ENCODE data around the gene TMEM100.

The TMEM100 gene

DNA sequence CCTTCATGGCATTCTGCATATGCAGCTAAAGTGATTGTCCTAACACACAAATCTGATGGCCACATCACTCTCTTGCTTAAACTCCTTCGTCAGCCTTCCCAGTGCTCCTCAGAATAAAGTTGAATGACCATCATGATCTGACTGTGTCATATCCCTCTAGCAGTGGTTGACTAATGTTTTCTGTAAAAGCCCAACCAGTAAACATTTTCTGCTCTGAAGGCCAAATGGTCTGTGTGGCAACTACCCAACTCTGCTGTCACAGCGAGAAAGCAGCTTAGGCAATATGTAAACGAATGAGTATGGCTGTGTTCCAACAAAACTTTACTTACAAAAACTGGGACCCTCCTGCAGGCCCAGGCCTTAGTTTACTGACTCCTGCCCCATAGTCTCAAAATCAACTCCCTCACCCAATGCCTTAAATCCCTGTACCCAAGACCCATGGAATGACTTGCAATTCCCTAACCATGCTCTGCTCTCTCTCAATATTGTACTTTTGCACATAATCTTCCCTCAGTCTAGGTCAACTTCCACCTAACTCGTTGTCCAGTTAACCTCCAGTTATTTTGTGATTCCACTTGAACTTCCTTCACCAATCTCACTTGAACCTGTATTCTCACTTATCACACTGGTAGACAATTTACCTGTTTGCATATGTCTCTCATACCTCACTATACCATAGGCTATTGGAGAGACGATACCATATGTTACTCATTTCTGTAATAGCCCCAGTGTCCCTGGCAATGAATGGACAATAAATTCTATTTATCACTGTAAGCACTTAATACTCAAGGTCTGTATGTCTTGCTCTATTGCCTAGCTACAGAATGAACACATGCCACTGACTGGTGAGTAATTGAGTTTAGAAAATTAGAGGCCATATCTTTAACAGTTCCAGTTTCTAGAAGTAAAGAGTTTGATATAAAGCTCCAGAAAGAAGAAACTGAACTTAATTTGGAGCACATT is 29.1 kb downstream of the TMEM100 start:
- Histone ChIP-seq H3K27ac (no peak overlapping the region), H3K4me3 (ENCODE audit: low read depth, low read length) (no peak overlapping the region), H3K27me3 (replicated peaks) (no peaks in the 10 kb centered on the region), H3K36me3 (replicated peaks) (no peaks in the 10 kb centered on the region)
- in situ Hi-C loops (cut with HindIII; ENCODE audit: low pct_ligation_motif_present, low sequenced_read_pairs): no loop called here
- TF ChIP-seq CTCF (IDR thresholded peaks at IDR 0.05; ENCODE audit: low read depth, low read length, missing control alignments): no peak
- no peak for DNase-seq

GRCh38 chr17:55692276-55692675 is 30.4 kb downstream of the TMEM100 start:
- TF ChIP-seq CTCF (IDR thresholded peaks at IDR 0.05; ENCODE audit: low read depth, low read length, missing control alignments): no peak
- H3K4me3 ChIP-seq (ENCODE audit: low read depth, low read length): no peak overlapping the region
- in situ Hi-C loops (cut with HindIII; ENCODE audit: low pct_ligation_motif_present, low sequenced_read_pairs): no loop called here
- H3K27me3 ChIP-seq (replicated peaks): no peaks in the 10 kb centered on the region
- H3K36me3 ChIP-seq (replicated peaks): no peaks in the 10 kb centered on the region
- H3K27ac ChIP-seq: no peak overlapping the region
- no peak for DNase-seq

DNA sequence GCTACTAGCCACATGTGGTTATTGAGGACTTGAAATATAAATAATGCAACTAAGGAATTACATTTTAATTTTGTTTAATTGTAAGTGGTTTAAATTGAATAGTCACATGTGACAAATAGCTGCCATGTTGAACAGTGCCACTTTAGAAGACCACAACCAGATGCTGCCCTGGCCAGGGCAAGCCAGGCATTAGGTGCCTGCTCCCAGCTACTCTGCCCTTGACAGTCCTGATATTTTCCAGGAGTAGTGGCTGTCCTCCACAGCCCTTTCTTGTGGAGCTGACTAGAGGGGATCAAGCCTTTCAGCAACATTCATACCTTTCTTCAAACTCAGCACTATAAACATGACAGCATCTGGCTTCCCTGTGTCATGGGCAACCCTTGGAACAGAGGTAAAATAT is 31.0 kb downstream of the TMEM100 start:
- no peak for TF ChIP-seq CTCF (IDR thresholded peaks at IDR 0.05; ENCODE audit: low read depth, low read length, missing control alignments)
- DNase-seq: no peak
- Histone ChIP-seq H3K27me3 (replicated peaks) (no peaks in the 10 kb centered on the region), H3K36me3 (replicated peaks) (no peaks in the 10 kb centered on the region), H3K27ac (no peak overlapping the region), H3K4me3 (ENCODE audit: low read depth, low read length) (no peak overlapping the region)
- in situ Hi-C loops (cut with HindIII; ENCODE audit: low pct_ligation_motif_present, low sequenced_read_pairs): no loop called here

GRCh38 chr17:55690105-55690508 is 32.6 kb downstream of the TMEM100 start:
- Histone ChIP-seq H3K27ac (no peak overlapping the region), H3K4me3 (ENCODE audit: low read depth, low read length) (no peak overlapping the region), H3K36me3 (replicated peaks) (no peaks in the 10 kb centered on the region), H3K27me3 (replicated peaks) (no peaks in the 10 kb centered on the region)
- DNase-seq: no peak
- in situ Hi-C loops (cut with HindIII; ENCODE audit: low pct_ligation_motif_present, low sequenced_read_pairs): no loop called here
- no peak for TF ChIP-seq CTCF (IDR thresholded peaks at IDR 0.05; ENCODE audit: low read depth, low read length, missing control alignments)

- in situ Hi-C loops (cut with HindIII; ENCODE audit: low pct_ligation_motif_present, low sequenced_read_pairs): no loop called here
Observed at GRCh38 chr17:55689672-55690071, 33.0 kb downstream of the TMEM100 start.

More at GRCh38 chr17:55689672-55690071, 33.0 kb downstream of the TMEM100 start:
- no peak for DNase-seq
- Histone ChIP-seq H3K27ac (no peak overlapping the region), H3K27me3 (replicated peaks) (no peaks in the 10 kb centered on the region), H3K4me3 (ENCODE audit: low read depth, low read length) (no peak overlapping the region), H3K36me3 (replicated peaks) (no peaks in the 10 kb centered on the region)
- no peak for TF ChIP-seq CTCF (IDR thresholded peaks at IDR 0.05; ENCODE audit: low read depth, low read length, missing control alignments)

Data from brain microvascular endothelial cell (primary cell).